Lung (tissue), 12 donors: ENCODE results near the gene PPFIA3. TPM values are rescaled to one million over a fixed set of nuclear protein-coding genes. Genes with fewer than 3 reads are reported as not detected.
"Not testable (repeated sequence)": the region's sequence is repeated elsewhere in the genome, so short reads cannot be mapped to it uniquely, and the experiment has no call there.

Source experiments
- ATAC-seq: fragments of 200-7000 bp; cut with Tn5 transposase; one replicate; pipeline ENCODE4 v1.9.1; 2020; ENCODE audit warnings: moderate number of reproducible peaks; ENCODE audit not compliant: insufficient read depth, low FRiP score
- DNase-seq, 3 donors: peaks; one replicate each; pipeline ENCODE4 v3.0.0-alpha.2; 2013 to 2017
- H3K27ac ChIP-seq, 2 donors: one replicate each; pipeline ENCODE4 v1.5.1; 2013; ENCODE audit warnings: mild to moderate bottlenecking in 2 of 2, moderate library complexity in 2 of 2, control low read depth in 1 of 2, inconsistent platforms in 1 of 2, low read depth in 1 of 2, low read length in 1 of 2
- H3K27me3 ChIP-seq, 3 donors: one replicate each; pipeline ENCODE4 v1.5.1; 2013; ENCODE audit warnings: low read length in 2 of 3; ENCODE audit not compliant: control insufficient read depth in 3 of 3, insufficient read depth in 3 of 3
- H3K36me3 ChIP-seq, 4 donors: one replicate each; pipeline ENCODE4 v1.5.1; 2013; ENCODE audit warnings: low read length in 4 of 4, mild to moderate bottlenecking in 1 of 4, moderate library complexity in 1 of 4; ENCODE audit not compliant: control insufficient read depth in 4 of 4, insufficient read depth in 4 of 4
- H3K4me1 ChIP-seq, 5 donors: one replicate each; pipeline ENCODE4 v1.5.1; 2013; ENCODE audit warnings: low read length in 5 of 5, mild to moderate bottlenecking in 2 of 5, moderate library complexity in 1 of 5; ENCODE audit not compliant: control insufficient read depth in 5 of 5, insufficient read depth in 5 of 5
- H3K4me3 ChIP-seq: one replicate; pipeline ENCODE4 v1.5.1; 2013; ENCODE audit warnings: mild to moderate bottlenecking, control low read depth, moderate library complexity
- H3K9ac ChIP-seq, 2 donors: one replicate each; pipeline ENCODE4 v1.5.1; 2013; ENCODE audit warnings: low read length in 2 of 2, control low read depth in 1 of 2; ENCODE audit not compliant: insufficient read depth in 1 of 2
- H3K9me3 ChIP-seq, 4 donors: one replicate each; pipeline ENCODE4 v1.5.1; 2013; ENCODE audit warnings: low read length in 3 of 4, mild to moderate bottlenecking in 1 of 4, moderate library complexity in 1 of 4; ENCODE audit not compliant: control insufficient read depth in 4 of 4, insufficient read depth in 3 of 4
- CTCF ChIP-seq: IDR thresholded peaks from 2 replicates; pipeline ENCODE4 v1.5.1; 2012; ENCODE audit warnings: mild to moderate bottlenecking; ENCODE audit errors: control extremely low read depth, extremely low read depth
- WGBS, 2 donors: extraction: QIAGEN DNeasy Blood & Tissue Kit; methylation state at CpG; one replicate each; pipeline ENCODE4 v1.1.7; 2013; 5-methylcytosine and 5-hydroxymethylcytosine counted together
- polyA plus RNA-seq, 2 donors: library from polyadenylated mRNA; stranded (reverse); fragments of 200-250 nt; gene quantifications; one replicate each; pipeline ENCODE4 v1.2.1, GENCODE V29; 2013
- total RNA-seq, 2 donors: library from RNA; depleted of rRNA in 1 of 2; stranded (reverse); fragments of >200 nt in 1 of 2; gene quantifications; one replicate each; pipeline ENCODE4 v1.2.1, GENCODE V29; 2014 to 2021
- donor health status: control.
- donor health status: control.
- donor health status: Bipolar disorder and iron deficiency.
- donor health status: healthy.
- donor health status: DM: yes; HTN: yes; CAD: no.

Gene PPFIA3
- total and polyA plus RNA-seq, 4 donors = 3.0 to 10.6 (median 8.6) TPM

- Histone ChIP-seq H3K4me3 (no peak overlapping the region), H3K27me3 (peaks cover 0 to 41% (median 26%) of the 10 kb centered on the region in 3 donors), H3K36me3 (no peaks in the 10 kb centered on the region), H3K9ac (no peak overlapping the region), H3K4me1 (peaks cover 0 to 4% (median 0%) of the 10 kb centered on the region in 5 donors), H3K9me3 (peaks cover 0 to 8% (median 0%) of the 10 kb centered on the region in 4 donors), H3K27ac (no peak overlapping the region)
- DNase-seq (no peak), ATAC-seq (no peak)
- WGBS, 2 donors = 58 to 63% methylated on average over 23 of the region's 23 CpGs
- TF ChIP-seq CTCF = no peak
Observed at GRCh38 chr19:49073514-49074378, 45.6 kb upstream of the PPFIA3 start.

- not testable (repeated sequence) for H3K36me3 ChIP-seq, ATAC-seq, H3K4me3 ChIP-seq, H3K27ac ChIP-seq, H3K9me3 ChIP-seq, H3K4me1 ChIP-seq, H3K9ac ChIP-seq
- WGBS, 2 donors = 17 to 22% methylated on average over 7 of the region's 9 CpGs
- TF ChIP-seq CTCF = peak; percentile 38
- peaks cover 0 to 32% (median 20%) of the 10 kb centered on the region in 3 donors for H3K27me3 ChIP-seq
- peak; percentile 55 to 64 (median 62) for DNase-seq
Observed at GRCh38 chr19:49074869-49075268, 44.5 kb upstream of the PPFIA3 start.

DNA sequence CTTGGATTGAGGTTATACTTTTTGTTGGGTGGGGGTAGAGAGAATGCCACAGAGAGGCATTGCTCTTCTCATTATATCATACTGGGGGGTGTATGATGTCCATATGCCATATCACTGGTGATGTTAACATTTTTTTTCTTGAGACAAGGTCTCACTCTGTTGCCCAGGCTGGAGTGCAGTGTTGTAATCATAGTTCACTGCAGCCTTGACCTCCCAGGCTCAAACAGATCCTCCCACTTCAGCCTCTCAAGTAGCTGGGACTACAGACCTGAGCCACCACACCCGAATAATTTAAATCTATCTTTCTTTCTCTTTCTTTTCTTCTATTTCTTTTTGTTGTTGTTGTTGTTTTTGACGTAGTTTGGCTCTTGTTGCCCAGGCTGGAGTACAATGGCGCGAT, 39.0 kb upstream of the PPFIA3 start:
- no peaks in the 10 kb centered on the region for H3K27me3 ChIP-seq
- H3K4me3 ChIP-seq = no peak overlapping the region
- H3K27ac ChIP-seq = no peak overlapping the region
- TF ChIP-seq CTCF = no peak
- H3K36me3 ChIP-seq = peaks cover 0 to 1% (median 0%) of the 10 kb centered on the region in 4 donors
- DNase-seq (no peak), ATAC-seq (no peak)
- WGBS, 2 donors = 88 to 93% methylated on average over 4 of the region's 4 CpGs
- peaks cover 0 to 4% (median 0%) of the 10 kb centered on the region in 5 donors for H3K4me1 ChIP-seq
- no peaks in the 10 kb centered on the region for H3K9me3 ChIP-seq
- H3K9ac ChIP-seq = no peak overlapping the region
